OCI-LY1 (cell line): ENCODE data around the gene PARL.

ENCODE experiments used
- H2AFZ ChIP-seq: fragments of 200-600 bp; sonication (generic), shearing (Covaris generic); 2 replicates; pipeline ENCODE4 v1.6.0; 2014; ENCODE audit warnings: antibody characterized with exemption, mild to moderate bottlenecking, low read length
- H3F3A ChIP-seq: fragments of 200-600 bp; sonication (generic), shearing (Covaris generic); 2 replicates; pipeline ENCODE4 v1.6.0; 2014; ENCODE audit warnings: mild to moderate bottlenecking, antibody characterized with exemption, low read length, moderate library complexity; ENCODE audit not compliant: insufficient read depth
- H3K27ac ChIP-seq: fragments of 200-600 bp; sonication (generic); 2 replicates; pipeline ENCODE4 v1.5.1; 2014; ENCODE audit warnings: low read length, mixed run types, mild to moderate bottlenecking, low read depth; ENCODE audit not compliant: poor library complexity, severe bottlenecking
- H3K27me3 ChIP-seq: fragments of 200-600 bp; sonication (generic); 2 replicates; pipeline ENCODE4 v1.6.0; 2014; ENCODE audit warnings: antibody characterized with exemption, mild to moderate bottlenecking, low read length, moderate library complexity; ENCODE audit not compliant: insufficient read depth
- H3K36me3 ChIP-seq: fragments of 200-600 bp; sonication (generic); 2 replicates; pipeline ENCODE4 v1.6.1; 2014; ENCODE audit warnings: mild to moderate bottlenecking, antibody characterized with exemption, low read length, moderate library complexity, mixed read lengths; ENCODE audit not compliant: insufficient read depth
- H3K4me1 ChIP-seq: fragments of 200-600 bp; sonication (generic); 2 replicates; pipeline ENCODE4 v1.5.1; 2014; ENCODE audit warnings: mild to moderate bottlenecking, low read length, moderate library complexity; ENCODE audit not compliant: insufficient read depth, severe bottlenecking
- H3K4me2 ChIP-seq: fragments of 200-600 bp; sonication (generic), shearing (Covaris generic); 2 replicates; pipeline ENCODE4 v1.6.1; 2014; ENCODE audit warnings: low read length
- H3K4me3 ChIP-seq: fragments of 200-600 bp; sonication (generic); 2 replicates; pipeline ENCODE4 v1.5.1; 2014; ENCODE audit warnings: low read length, low read depth, mild to moderate bottlenecking, mixed read lengths; ENCODE audit not compliant: poor library complexity, severe bottlenecking
- H3K79me2 ChIP-seq: fragments of 200-600 bp; shearing (Covaris generic); 2 replicates; pipeline ENCODE4 v1.6.1; 2016; ENCODE audit warnings: mixed run types, low read length, mixed read lengths; ENCODE audit not compliant: insufficient read depth
- H3K9ac ChIP-seq: fragments of 200-600 bp; sonication (generic), shearing (Covaris generic); 2 replicates; pipeline ENCODE4 v1.6.1; 2014; ENCODE audit warnings: mild to moderate bottlenecking, low read length, mixed read lengths
- H3K9me2 ChIP-seq: fragments of 200-600 bp; sonication (generic), shearing (Covaris generic); 2 replicates; pipeline ENCODE4 v1.6.1; 2014; ENCODE audit warnings: low read depth, mild to moderate bottlenecking, low read length, mixed read lengths
- H3K9me3 ChIP-seq: fragments of 200-600 bp; shearing (Covaris generic); 2 replicates; pipeline ENCODE4 v1.6.1; 2014; ENCODE audit warnings: low read length, mixed read lengths
- H4K20me1 ChIP-seq: fragments of 200-600 bp; sonication (generic), shearing (Covaris generic); 2 replicates; pipeline ENCODE4 v1.6.0; 2016; ENCODE audit warnings: mild to moderate bottlenecking, low read length; ENCODE audit not compliant: insufficient read depth
- EZH2 ChIP-seq: fragments of 200-600 bp; sonication (generic), shearing (Covaris generic); IDR thresholded peaks from 2 replicates; pipeline ENCODE4 v1.8.0; 2017; ENCODE audit warnings: borderline replicate concordance, mixed run types, mild to moderate bottlenecking, antibody characterized with exemption, low read length, moderate library complexity, mixed read lengths
- TF ChIP-seq, protein P1 (sequence below): fragments of 200-600 bp; sonication (generic), shearing (Covaris generic); IDR thresholded peaks from 2 replicates; pipeline ENCODE4 v1.5.1; 2017; ENCODE audit warnings: mild to moderate bottlenecking, antibody characterized with exemption, low read length, moderate library complexity, mixed read lengths

Gene PARL, protein sequence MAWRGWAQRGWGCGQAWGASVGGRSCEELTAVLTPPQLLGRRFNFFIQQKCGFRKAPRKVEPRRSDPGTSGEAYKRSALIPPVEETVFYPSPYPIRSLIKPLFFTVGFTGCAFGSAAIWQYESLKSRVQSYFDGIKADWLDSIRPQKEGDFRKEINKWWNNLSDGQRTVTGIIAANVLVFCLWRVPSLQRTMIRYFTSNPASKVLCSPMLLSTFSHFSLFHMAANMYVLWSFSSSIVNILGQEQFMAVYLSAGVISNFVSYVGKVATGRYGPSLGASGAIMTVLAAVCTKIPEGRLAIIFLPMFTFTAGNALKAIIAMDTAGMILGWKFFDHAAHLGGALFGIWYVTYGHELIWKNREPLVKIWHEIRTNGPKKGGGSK

DNA sequence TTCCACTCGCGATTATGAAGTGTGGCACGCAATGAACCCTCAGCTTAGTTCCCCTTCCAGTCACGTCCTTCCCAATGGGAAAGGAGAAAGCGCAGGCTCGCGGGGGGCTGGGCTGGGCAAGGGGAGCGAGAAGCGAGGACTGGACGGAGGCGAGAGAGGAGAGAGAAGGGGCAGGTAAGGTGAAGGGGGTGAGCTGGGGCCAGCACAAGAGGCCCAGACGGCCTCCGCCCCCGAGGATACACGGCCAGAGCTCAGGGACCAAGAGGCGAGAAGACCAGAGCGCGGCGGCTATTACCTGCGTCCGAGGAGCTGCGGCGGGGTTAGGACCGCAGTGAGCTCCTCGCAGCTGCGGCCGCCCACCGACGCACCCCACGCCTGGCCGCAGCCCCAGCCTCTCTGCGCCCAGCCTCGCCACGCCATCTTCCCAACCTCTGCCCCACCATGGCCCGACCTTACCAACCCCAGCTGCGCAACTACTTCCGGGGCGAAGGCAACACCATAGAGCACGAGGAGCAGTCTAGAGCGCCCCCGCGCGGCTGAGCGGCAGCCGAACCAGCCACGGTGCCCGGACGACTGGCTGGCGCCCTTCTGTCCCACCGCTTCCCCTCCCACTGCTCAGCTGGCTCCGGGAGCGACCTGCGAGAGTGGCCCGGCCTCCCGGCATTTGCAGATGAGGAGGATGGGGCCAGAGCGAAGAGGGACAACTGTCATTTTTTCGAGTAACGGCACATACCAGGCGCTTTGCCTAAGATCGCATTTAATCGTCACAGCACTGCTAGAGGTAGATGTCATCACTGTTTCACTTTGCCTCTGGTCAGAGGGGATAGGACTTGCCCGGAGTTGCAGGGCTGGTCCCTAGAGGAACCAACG, at the start of gene PARL:
TSS of gene PARL (minus strand) at position 454 of the 870 bp plus-strand sequence. CDS start at position 420, 34 bp downstream.
- H3K9ac ChIP-seq: peak within 1 kb of the TSS; percentile 90
- no peak within 1 kb of the TSS for H2AFZ ChIP-seq
- H3K4me1 ChIP-seq: peaks cover 22% of the 10 kb centered on the region
- H3K4me3 ChIP-seq: peak within 1 kb of the TSS; percentile 85
- H3K36me3 ChIP-seq: peaks cover 11% of the 10 kb centered on the region; the same call in 1 of the 2 replicates
- H3K79me2 ChIP-seq: peaks cover 45% of the 10 kb centered on the region
- TF ChIP-seq, protein P1, sequence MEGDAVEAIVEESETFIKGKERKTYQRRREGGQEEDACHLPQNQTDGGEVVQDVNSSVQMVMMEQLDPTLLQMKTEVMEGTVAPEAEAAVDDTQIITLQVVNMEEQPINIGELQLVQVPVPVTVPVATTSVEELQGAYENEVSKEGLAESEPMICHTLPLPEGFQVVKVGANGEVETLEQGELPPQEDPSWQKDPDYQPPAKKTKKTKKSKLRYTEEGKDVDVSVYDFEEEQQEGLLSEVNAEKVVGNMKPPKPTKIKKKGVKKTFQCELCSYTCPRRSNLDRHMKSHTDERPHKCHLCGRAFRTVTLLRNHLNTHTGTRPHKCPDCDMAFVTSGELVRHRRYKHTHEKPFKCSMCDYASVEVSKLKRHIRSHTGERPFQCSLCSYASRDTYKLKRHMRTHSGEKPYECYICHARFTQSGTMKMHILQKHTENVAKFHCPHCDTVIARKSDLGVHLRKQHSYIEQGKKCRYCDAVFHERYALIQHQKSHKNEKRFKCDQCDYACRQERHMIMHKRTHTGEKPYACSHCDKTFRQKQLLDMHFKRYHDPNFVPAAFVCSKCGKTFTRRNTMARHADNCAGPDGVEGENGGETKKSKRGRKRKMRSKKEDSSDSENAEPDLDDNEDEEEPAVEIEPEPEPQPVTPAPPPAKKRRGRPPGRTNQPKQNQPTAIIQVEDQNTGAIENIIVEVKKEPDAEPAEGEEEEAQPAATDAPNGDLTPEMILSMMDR: peak; percentile 98
- TF ChIP-seq EZH2: no peak
- H4K20me1 ChIP-seq: no peaks in the 10 kb centered on the region
- H3K27me3 ChIP-seq: no peaks in the 10 kb centered on the region
- H3F3A ChIP-seq: no peaks in the 10 kb centered on the region
- H3K4me2 ChIP-seq: peak within 1 kb of the TSS; percentile 98
- no peaks in the 10 kb centered on the region for H3K9me2 ChIP-seq
- no peaks in the 10 kb centered on the region for H3K9me3 ChIP-seq
- H3K27ac ChIP-seq: peak within 1 kb of the TSS; percentile 84

- no peaks in the 10 kb centered on the region for H3K9me3 ChIP-seq
- H3K4me1 ChIP-seq: no peaks in the 10 kb centered on the region
- H3K27ac ChIP-seq: no peak overlapping the region
- H3K4me2 ChIP-seq: no peak overlapping the region
- TF ChIP-seq, protein P1: no peak
- TF ChIP-seq EZH2: no peak
- H3K79me2 ChIP-seq: no peaks in the 10 kb centered on the region
- H3K9ac ChIP-seq: no peak overlapping the region
- H3K36me3 ChIP-seq: peaks cover 35% of the 10 kb centered on the region
- no peaks in the 10 kb centered on the region for H3K9me2 ChIP-seq
- H3K27me3 ChIP-seq: no peaks in the 10 kb centered on the region
- no peak overlapping the region for H3K4me3 ChIP-seq
- no peak overlapping the region for H2AFZ ChIP-seq
- no peaks in the 10 kb centered on the region for H4K20me1 ChIP-seq
- no peaks in the 10 kb centered on the region for H3F3A ChIP-seq
Measured at GRCh38 chr3:183933160-183933559, 48.5 kb upstream of the PARL start.

DNA sequence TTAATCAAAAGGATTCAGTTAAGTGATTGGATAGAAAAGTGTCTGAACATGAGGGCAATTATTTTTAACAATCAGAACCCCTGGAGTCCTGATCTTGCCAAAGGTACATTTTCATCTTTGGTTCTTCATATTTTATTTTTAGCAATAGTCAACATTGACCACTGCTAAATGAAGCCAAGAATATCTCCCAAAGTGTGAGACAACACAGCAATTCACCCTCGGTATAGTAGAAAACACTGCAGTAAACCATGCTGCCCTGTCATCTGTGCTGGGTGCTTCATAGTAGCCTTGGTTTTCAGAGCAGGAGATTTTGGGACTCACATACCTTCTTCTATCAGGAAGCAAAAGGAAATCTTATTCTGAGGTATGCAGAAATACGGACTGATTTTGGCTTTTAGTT, 47.2 kb upstream of the PARL start:
- Histone ChIP-seq H3K79me2 (no peaks in the 10 kb centered on the region), H3K4me3 (no peak overlapping the region), H3F3A (no peaks in the 10 kb centered on the region), H2AFZ (no peak overlapping the region), H3K9me2 (no peaks in the 10 kb centered on the region), H3K36me3 (peaks cover 32% of the 10 kb centered on the region), H3K4me2 (no peak overlapping the region), H3K9ac (no peak overlapping the region), H3K4me1 (no peaks in the 10 kb centered on the region), H4K20me1 (no peaks in the 10 kb centered on the region), H3K27me3 (no peaks in the 10 kb centered on the region), H3K27ac (no peak overlapping the region), H3K9me3 (no peaks in the 10 kb centered on the region)
- TF ChIP-seq, protein P1: no peak
